Chondrocyte (in vitro differentiated cells): ENCODE measurements around the gene ZNF275. TPM values are rescaled to one million over a fixed set of nuclear protein-coding genes. Genes with fewer than 3 reads are reported as not detected.

Experiments used
- DNase-seq: peaks from one replicate; pipeline ENCODE4 v3.0.0; 2021; ENCODE audit warnings: mixed read lengths, low spot score
- H3K27ac Mint-ChIP-seq: one replicate; pipeline ENCODE4 v1.8.0; 2021; ENCODE audit warnings: mild to moderate bottlenecking, moderate library complexity, mixed read lengths; ENCODE audit not compliant: unreplicated experiment
- H3K27me3 Mint-ChIP-seq: 2 replicates; pipeline ENCODE4 v1.8.0; 2021; ENCODE audit warnings: low read depth, mixed read lengths
- H3K36me3 Mint-ChIP-seq: 2 replicates; pipeline ENCODE4 v1.8.0; 2021; ENCODE audit warnings: low read depth, mixed read lengths
- H3K4me1 Mint-ChIP-seq: 2 replicates; pipeline ENCODE4 v1.8.0; 2021; ENCODE audit warnings: low read depth, mild to moderate bottlenecking, mixed read lengths
- H3K4me3 Mint-ChIP-seq: one replicate; pipeline ENCODE4 v1.8.0; 2021; ENCODE audit warnings: mild to moderate bottlenecking, moderate library complexity, mixed read lengths; ENCODE audit not compliant: unreplicated experiment
- H3K9me3 Mint-ChIP-seq: 2 replicates; pipeline ENCODE4 v1.8.0; 2021; ENCODE audit warnings: low read depth, mixed read lengths
- CTCF ChIP-seq: fragments of 200-600 bp; sonication (generic); IDR thresholded peaks from 2 replicates; pipeline ENCODE4 v1.5.0; 2021; ENCODE audit warnings: antibody characterized with exemption, mild to moderate bottlenecking, moderate library complexity
- total RNA-seq: library from RNA; stranded (reverse); gene quantifications from 3 replicates; pipeline ENCODE4 v1.2.1, GENCODE V29; 2021

ZNF275 gene
- total RNA-seq, 1 donor from 2014 or later: 19.8 TPM

- no peak for TF ChIP-seq CTCF
- peak; percentile 59 for DNase-seq
- H3K27me3 Mint-ChIP-seq: peaks cover 16% of the 10 kb centered on the region
- H3K9me3 Mint-ChIP-seq: peaks cover 11% of the 10 kb centered on the region
- H3K4me3 Mint-ChIP-seq: no peak within 1 kb of the TSS
- no peak within 1 kb of the TSS for H3K27ac Mint-ChIP-seq
- H3K4me1 Mint-ChIP-seq: no peaks in the 10 kb centered on the region
- no peaks in the 10 kb centered on the region for H3K36me3 Mint-ChIP-seq
These were observed 67.3 kb downstream of the ZNF275 start, which contains the start of gene PNMA6E for GRCh38 chrX:153401133-153401764. Gene PNMA6E, minus strand, starts transcription at chrX:153401350. Its CDS starts 2,501 bp downstream, at chrX:153398849.

Other genes starting within 250 kb of the ZNF275 start
- not detected in 3 replicates for gene MAGEA1, start 154.9 kb upstream of the ZNF275 start, total RNA-seq
- gene PNMA6F, start 12.4 kb upstream of the ZNF275 start, total RNA-seq: not detected in 3 replicates
- gene PNMA6E, start 67.2 kb downstream of the ZNF275 start, total RNA-seq: not detected in 3 replicates
- gene ZFP92, start 77.3 kb downstream of the ZNF275 start, total RNA-seq: 0.10 to 1.6 TPM (median 1.5 TPM) in 3 replicates
- gene TREX2, start 111.9 kb downstream of the ZNF275 start, total RNA-seq: 0.80 to 1.6 TPM (median 1.6 TPM) in 3 replicates
- 31.3 to 43.6 TPM (median 32.3 TPM) in 3 replicates for gene HAUS7, start 136.4 kb downstream of the ZNF275 start, total RNA-seq
- 1,195 to 2,668 TPM (median 2,632 TPM) in 3 replicates for gene BGN, start 160.8 kb downstream of the ZNF275 start, total RNA-seq
- gene ATP2B3, start 183.5 kb downstream of the ZNF275 start, total RNA-seq: 0.17 to 0.46 TPM (median 0.37 TPM) in 3 replicates